Astrocyte (in vitro differentiated cells and primary cell): ENCODE data around the gene KBTBD12.
A peak's percentile ranks its signal among the peaks of the same experiment; 100 is the strongest.

Experiments
- CTCF ChIP-seq: IDR thresholded peaks from 2 replicates; pipeline ENCODE4 v1.5.1; 2011; ENCODE audit warnings: low read depth, mild to moderate bottlenecking, inconsistent platforms, low read length, moderate library complexity; ENCODE audit not compliant: insufficient read depth
- EZH2 ChIP-seq: IDR thresholded peaks from 2 replicates; pipeline ENCODE4 v1.6.1; 2012; ENCODE audit warnings: mild to moderate bottlenecking, low read length, inconsistent platforms; ENCODE audit not compliant: insufficient read depth

- TF ChIP-seq CTCF = peak; percentile 31
- no peak for TF ChIP-seq EZH2
These were observed 96.1 kb downstream of the KBTBD12 start for GRCh38 chr3:128011140-128011539.
